ENCODE measurements around the gene IGF2R.

DNA sequence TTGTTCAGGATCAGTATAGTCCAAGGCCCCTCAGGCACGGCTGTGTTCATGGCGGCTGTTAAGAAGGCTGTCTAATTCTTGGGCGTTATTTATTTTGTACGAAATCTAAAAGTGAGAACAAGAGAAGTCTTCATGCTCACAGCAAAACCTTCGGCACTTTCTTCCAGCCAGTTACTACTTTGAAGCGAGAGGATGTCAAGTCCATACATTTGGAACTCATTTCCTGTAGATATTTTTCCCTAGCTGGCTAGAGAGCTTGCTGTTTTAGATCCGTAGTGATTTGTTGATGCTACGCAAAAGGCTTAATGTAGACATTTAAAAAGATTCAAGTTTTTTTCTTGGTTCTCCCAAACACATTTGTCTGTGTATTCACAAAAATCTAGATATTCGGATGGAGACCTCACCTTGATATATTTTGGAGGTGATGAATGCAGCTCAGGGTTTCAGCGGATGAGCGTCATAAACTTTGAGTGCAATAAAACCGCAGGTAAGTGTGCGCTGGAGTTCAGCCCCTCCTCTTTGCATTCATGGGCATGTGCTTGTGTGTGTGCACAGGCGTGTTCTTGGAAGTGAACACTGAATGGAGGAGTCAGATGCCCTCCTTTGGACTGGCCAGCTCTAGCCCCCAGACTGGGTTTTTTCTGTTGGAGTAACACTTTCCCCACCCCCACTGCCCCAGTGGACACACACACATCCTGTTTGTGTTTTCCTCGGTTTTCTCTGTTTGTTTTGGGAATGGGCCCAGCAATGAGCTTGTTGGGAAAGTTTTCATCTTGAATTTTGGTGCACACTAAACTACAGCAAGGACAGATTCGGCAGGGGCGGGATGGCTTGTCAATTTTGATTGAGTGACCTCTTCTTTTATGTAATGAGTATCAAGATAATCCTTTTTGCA lies 65.4 kb downstream of the IGF2R start:
- no peak for TF ChIP-seq EZH2phosphoT487 (IDR thresholded peaks at IDR 0.05; ENCODE audit: borderline replicate concordance, low read length)
- no peak for TF ChIP-seq CTCF (IDR thresholded peaks at IDR 0.05; ENCODE audit: low read depth, low read length, poor library complexity, severe bottlenecking)
